ENCODE measurements around the gene EID2.

The EID2 gene

DNA sequence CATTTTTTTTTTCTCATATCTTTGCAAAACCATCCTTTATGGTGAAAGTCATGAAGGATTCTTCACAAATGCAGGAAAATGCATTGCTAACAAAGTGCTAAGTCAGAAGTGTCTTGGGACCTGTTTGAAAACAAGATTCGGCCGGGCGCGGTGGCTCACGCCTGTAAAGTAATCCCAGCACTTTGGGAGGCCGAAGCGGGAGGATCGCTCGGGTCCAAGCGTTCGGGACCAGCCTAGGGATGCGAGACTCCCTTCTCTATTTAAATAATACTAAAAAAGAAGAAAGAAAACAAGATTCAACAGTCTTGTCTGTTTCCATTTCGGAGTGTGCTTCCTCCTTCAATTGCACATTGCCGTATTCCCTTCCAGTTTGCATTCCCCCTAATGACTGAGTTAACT lies 8.1 kb downstream of the EID2 start:
- peak overlapping the region; percentile 94 for H3K4me3 ChIP-seq (ENCODE audit: low read depth, low read length)
- DNase-seq (ENCODE audit: low read depth) = no peak
- in situ Hi-C loops (cut with HindIII; ENCODE audit: low sequenced_read_pairs) = no loop called here
- TF ChIP-seq, protein P1, sequence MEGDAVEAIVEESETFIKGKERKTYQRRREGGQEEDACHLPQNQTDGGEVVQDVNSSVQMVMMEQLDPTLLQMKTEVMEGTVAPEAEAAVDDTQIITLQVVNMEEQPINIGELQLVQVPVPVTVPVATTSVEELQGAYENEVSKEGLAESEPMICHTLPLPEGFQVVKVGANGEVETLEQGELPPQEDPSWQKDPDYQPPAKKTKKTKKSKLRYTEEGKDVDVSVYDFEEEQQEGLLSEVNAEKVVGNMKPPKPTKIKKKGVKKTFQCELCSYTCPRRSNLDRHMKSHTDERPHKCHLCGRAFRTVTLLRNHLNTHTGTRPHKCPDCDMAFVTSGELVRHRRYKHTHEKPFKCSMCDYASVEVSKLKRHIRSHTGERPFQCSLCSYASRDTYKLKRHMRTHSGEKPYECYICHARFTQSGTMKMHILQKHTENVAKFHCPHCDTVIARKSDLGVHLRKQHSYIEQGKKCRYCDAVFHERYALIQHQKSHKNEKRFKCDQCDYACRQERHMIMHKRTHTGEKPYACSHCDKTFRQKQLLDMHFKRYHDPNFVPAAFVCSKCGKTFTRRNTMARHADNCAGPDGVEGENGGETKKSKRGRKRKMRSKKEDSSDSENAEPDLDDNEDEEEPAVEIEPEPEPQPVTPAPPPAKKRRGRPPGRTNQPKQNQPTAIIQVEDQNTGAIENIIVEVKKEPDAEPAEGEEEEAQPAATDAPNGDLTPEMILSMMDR (IDR thresholded peaks at IDR 0.05; ENCODE audit: low read depth, low read length, missing control alignments) = no peak

DNA sequence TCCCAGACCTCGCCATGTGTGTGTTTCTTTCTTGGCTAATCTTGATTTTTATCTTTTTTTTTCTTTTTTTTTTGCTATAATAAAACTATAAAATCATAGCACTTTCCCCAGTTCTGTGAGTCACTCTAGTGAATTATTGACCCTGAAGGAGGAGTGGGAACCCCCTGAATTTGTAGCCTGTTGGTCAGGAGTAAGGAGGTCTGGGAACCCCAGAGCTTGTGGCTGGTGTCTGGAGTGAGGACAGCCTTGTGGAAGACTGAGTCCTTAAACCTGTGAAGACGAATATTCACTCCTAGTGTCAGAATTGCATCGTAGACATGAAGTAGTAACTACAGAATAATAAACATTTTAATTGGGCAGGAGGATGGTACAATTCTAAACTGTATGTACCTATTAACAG lies 14.8 kb downstream of the EID2 start:
- DNase-seq (ENCODE audit: low read depth) = no peak
- no peak overlapping the region for H3K4me3 ChIP-seq (ENCODE audit: low read depth, low read length)
- TF ChIP-seq, protein P1 (IDR thresholded peaks at IDR 0.05; ENCODE audit: low read depth, low read length, missing control alignments) = no peak
- in situ Hi-C loops (cut with HindIII; ENCODE audit: low sequenced_read_pairs) = no loop called here

DNA sequence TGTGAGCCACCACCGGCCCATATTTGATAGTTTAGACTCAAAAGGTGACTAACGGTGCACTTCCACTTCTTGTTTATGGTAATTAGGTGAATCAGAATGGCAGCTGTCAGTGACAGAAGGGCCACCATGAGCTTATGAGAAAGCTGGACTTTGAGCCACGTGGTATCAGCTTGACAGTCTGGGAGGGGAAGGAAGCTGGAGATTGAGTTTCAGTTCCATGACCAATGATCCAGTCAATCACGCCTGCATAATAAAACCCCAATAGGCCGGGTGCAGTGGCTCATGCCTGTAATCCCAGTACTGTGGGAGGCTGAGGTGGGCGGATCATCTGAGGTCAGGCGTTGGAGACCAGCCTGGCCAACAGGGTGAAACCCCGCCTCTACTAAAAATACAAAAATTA lies 15.5 kb downstream of the EID2 start:
- H3K4me3 ChIP-seq (ENCODE audit: low read depth, low read length) = no peak overlapping the region
- in situ Hi-C loops (cut with HindIII; ENCODE audit: low sequenced_read_pairs) = no loop called here
- TF ChIP-seq, protein P1 (IDR thresholded peaks at IDR 0.05; ENCODE audit: low read depth, low read length, missing control alignments) = no peak
- no peak for DNase-seq (ENCODE audit: low read depth)

DNA sequence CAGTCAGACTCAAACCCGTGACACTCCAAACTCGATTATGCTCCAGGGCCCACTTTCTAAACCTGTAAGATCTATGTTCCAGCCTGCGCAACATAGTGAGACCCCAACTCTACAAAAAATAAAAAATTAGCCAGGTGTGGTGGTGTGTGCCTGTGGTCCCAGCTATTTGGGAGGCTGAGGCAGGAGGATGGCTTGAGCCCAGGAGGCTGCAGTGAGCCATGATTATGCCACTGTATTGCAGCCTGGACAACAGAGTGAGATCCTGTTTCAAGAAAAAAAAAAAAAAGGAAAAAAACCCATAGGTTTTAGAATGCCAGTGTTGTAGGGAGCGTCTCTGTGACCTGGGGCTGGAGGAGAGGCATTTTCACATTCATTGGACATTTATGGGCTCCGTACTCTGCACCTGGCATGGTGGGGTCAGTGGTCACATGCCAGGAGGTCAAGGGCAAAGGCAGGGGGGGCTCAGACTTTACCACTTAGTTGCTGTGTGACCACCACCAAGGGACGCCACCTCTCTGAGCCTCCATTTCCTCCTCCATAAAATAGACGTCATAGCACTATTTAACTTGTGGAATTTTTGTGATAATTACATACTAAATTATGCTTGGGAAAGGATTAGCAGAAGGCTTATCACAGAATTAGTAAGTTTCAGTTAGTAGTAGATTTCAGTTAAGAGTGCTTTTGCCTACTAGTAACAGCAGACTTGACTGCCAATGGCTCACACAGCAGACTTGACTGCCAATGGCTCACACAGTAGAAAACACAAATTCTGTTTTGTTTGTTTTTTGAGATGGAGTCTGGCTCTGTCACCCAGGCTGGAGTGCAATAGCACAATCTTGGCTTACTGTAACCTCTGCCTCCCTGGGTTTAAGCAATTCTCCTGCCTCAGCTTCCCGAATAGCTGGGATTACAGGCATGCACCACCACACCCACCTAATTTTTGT lies 19.1 kb downstream of the EID2 start:
- TF ChIP-seq, protein P1 (IDR thresholded peaks at IDR 0.05; ENCODE audit: low read depth, low read length, missing control alignments) = no peak
- no peak overlapping the region for H3K4me3 ChIP-seq (ENCODE audit: low read depth, low read length)
- in situ Hi-C loops (cut with HindIII; ENCODE audit: low sequenced_read_pairs) = no loop called here
- no peak for DNase-seq (ENCODE audit: low read depth)

DNA sequence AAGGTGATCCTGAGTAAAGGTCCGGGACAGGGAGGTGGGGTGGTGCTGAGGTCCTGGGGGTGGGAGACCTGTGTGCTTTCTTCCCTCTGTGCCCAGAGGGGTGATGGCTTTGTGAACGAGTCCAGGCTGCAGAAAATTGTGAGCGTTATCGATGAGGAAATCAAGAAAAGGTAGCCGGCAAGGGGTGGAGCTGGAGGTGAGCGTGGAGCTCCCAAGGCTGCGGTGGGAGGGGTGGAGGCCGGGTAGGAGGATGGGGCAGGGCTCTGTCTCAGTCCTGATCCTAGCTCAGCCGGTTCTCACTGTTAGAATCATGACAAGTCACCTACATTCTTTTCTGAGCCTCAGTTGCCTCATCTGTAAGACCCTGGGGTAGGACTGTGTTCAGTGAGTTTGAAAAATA lies 21.0 kb downstream of the EID2 start:
- in situ Hi-C loops (cut with HindIII; ENCODE audit: low sequenced_read_pairs) = no loop called here
- H3K4me3 ChIP-seq (ENCODE audit: low read depth, low read length) = no peak overlapping the region
- TF ChIP-seq, protein P1 (IDR thresholded peaks at IDR 0.05; ENCODE audit: low read depth, low read length, missing control alignments) = no peak
- no peak for DNase-seq (ENCODE audit: low read depth)

DNA sequence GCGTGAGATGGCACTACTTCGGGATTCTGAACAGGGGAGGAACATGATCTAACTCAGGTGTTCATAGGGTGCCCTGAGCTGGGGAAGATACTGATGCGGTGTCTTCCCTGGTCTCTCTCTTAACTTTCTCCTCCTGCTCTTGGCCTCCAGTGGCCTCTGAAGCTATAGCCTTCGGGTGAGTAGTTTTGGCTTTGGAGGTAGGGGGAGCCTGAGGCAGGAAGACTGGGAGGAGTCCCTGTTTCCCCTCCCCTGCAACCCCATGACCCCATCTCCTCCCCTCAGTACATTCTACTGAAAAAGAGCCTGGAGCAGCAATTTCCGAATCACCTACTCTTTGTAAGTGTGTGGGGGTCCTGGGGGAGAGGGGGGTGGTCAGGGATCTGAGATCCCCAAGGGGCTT lies 21.5 kb downstream of the EID2 start:
- no peak for DNase-seq (ENCODE audit: low read depth)
- in situ Hi-C loops (cut with HindIII; ENCODE audit: low sequenced_read_pairs) = no loop called here
- no peak overlapping the region for H3K4me3 ChIP-seq (ENCODE audit: low read depth, low read length)
- TF ChIP-seq, protein P1 (IDR thresholded peaks at IDR 0.05; ENCODE audit: low read depth, low read length, missing control alignments) = no peak
